ENCODE data around the gene MAG. TPM values are rescaled to one million over a fixed set of nuclear protein-coding genes. Genes with fewer than 3 reads are reported as not detected.

MAG gene
- total and polyA plus RNA-seq, 2 of the 13 experiments (the other 11 are each of a cell fraction or from before 2014, with no cell fraction given), result 0.20 to 1.3 TPM

GRCh38 chr19:35256566-35256965 is 35.4 kb upstream of the MAG start:
- Histone ChIP-seq H3K4me2 (ENCODE audit: low read depth, low read length) (no peak overlapping the region), H3K9ac (ENCODE audit: insufficient read depth, low read depth, low read length) (no peak overlapping the region), H3K36me3 (replicated peaks in 1 of 2; ENCODE audit: control insufficient read depth in 1 of 2, insufficient read depth in 2 of 2, low read length in 2 of 2) (peaks cover 11 to 51% of the 10 kb centered on the region in 2 experiments; a peak in 4 of 5 replicates), H2AFZ (ENCODE audit: low read length) (no peak overlapping the region), H4K20me1 (ENCODE audit: insufficient read depth, low read length) (0 out of 2 replicates have a peak, but pooled peaks cover 3% of the 10 kb centered on the region), H3K9me3 (ENCODE audit: low read length) (no peaks in the 10 kb centered on the region), H3K79me2 (ENCODE audit: insufficient read depth, low read length) (peaks cover under 1% of the 10 kb centered on the region), H3K27ac (ENCODE audit: extremely low read length, insufficient read depth, low read length) (no peak overlapping the region), H3K27me3 (ENCODE audit: control insufficient read depth in 1 of 2, insufficient read depth in 2 of 2, low read length in 2 of 2) (no peaks in the 10 kb centered on the region), H3K4me3 (replicated peaks in 1 of 3; ENCODE audit: insufficient read depth in 1 of 3, low read depth in 2 of 3, low read length in 3 of 3) (no peak overlapping the region), H3K4me1 (ENCODE audit: insufficient read depth, low read length) (peaks cover 38% of the 10 kb centered on the region)
- FAIRE-seq (no peak), DNase-seq (ENCODE audit: low spot score) (no peak), ATAC-seq (no peak)
- intact Hi-C loops (cut with micrococcal nuclease; ENCODE audit: unreplicated experiment), result no loop called here
- BruUV-seq (replicated peaks), result no TSS peak
- TF ChIP-seq, protein P1, sequence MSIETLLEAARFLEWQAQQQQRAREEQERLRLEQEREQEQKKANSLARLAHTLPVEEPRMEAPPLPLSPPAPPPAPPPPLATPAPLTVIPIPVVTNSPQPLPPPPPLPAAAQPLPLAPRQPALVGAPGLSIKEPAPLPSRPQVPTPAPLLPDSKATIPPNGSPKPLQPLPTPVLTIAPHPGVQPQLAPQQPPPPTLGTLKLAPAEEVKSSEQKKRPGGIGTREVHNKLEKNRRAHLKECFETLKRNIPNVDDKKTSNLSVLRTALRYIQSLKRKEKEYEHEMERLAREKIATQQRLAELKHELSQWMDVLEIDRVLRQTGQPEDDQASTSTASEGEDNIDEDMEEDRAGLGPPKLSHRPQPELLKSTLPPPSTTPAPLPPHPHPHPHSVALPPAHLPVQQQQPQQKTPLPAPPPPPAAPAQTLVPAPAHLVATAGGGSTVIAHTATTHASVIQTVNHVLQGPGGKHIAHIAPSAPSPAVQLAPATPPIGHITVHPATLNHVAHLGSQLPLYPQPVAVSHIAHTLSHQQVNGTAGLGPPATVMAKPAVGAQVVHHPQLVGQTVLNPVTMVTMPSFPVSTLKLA (IDR thresholded peaks at IDR 0.05), result 0 out of 2 replicates have a peak, but pooled peaks have one; percentile 10
- TF ChIP-seq NFYB (CRISPR knock-in tag; IDR thresholded peaks at IDR 0.05), result no peak
- in situ Hi-C loops (cut with HindIII; ENCODE audit: extremely low pct_ligation_motif_present, low pct_unique_long_range_greater_than_20kb), result no loop called here
- 90% methylated on average over 2 of the region's 2 CpGs for WGBS (ENCODE audit: low lambda C conversion rate)
- CTCF ChIA-PET (ENCODE audit: low intra/inter-chr PET ratio, low total read pairs), result no interaction called here
- POLR2A ChIA-PET, result interaction anchor here (1.6 kb wide), 1 partner anchor 10 kb away, joined by 3 read pairs; no protein-coding TSS in a partner anchor

- no peak overlapping the region for H3K4me3 ChIP-seq (replicated peaks in 1 of 3; ENCODE audit: insufficient read depth in 1 of 3, low read depth in 2 of 3, low read length in 3 of 3)
- no TSS peak for BruUV-seq (replicated peaks)
- H4K20me1 ChIP-seq (ENCODE audit: insufficient read depth, low read length), result 0 out of 2 replicates have a peak, but pooled peaks cover 3% of the 10 kb centered on the region
- no peak overlapping the region for H3K27ac ChIP-seq (ENCODE audit: extremely low read length, insufficient read depth, low read length)
- peaks cover 37% of the 10 kb centered on the region for H3K4me1 ChIP-seq (ENCODE audit: insufficient read depth, low read length)
- H3K9me3 ChIP-seq (ENCODE audit: low read length), result no peaks in the 10 kb centered on the region
- H3K27me3 ChIP-seq (ENCODE audit: control insufficient read depth in 1 of 2, insufficient read depth in 2 of 2, low read length in 2 of 2), result no peaks in the 10 kb centered on the region
- H3K79me2 ChIP-seq (ENCODE audit: insufficient read depth, low read length), result no peaks in the 10 kb centered on the region
- 94% methylated on average over 8 of the region's 9 CpGs for WGBS (ENCODE audit: low lambda C conversion rate)
- in situ Hi-C loops (cut with HindIII; ENCODE audit: extremely low pct_ligation_motif_present, low pct_unique_long_range_greater_than_20kb) (no loop called here), intact Hi-C loops (cut with micrococcal nuclease; ENCODE audit: unreplicated experiment) (no loop called here)
- DNase-seq (ENCODE audit: low spot score) (no peak), FAIRE-seq (no peak), ATAC-seq (no peak)
- H2AFZ ChIP-seq (ENCODE audit: low read length), result no peak overlapping the region
- POLR2A ChIA-PET, result interaction anchor here (1.6 kb wide), 1 partner anchor 9 kb away, joined by 3 read pairs; no protein-coding TSS in a partner anchor
- H3K4me2 ChIP-seq (ENCODE audit: low read depth, low read length), result no peak overlapping the region
- no peak overlapping the region for H3K9ac ChIP-seq (ENCODE audit: insufficient read depth, low read depth, low read length)
- TF ChIP-seq SPEN (CRISPR knock-in tag; IDR thresholded peaks at IDR 0.05; ENCODE audit: low read depth) (no peak), AGO2 (optimal IDR thresholded peaks at IDR 0.05; ENCODE audit: low read depth, low read length) (peak; percentile 68)
- CTCF ChIA-PET (ENCODE audit: low intra/inter-chr PET ratio, low total read pairs), result no interaction called here
- peaks cover 13 to 57% of the 10 kb centered on the region in 2 experiments; a peak in 4 of 5 replicates for H3K36me3 ChIP-seq (replicated peaks in 1 of 2; ENCODE audit: control insufficient read depth in 1 of 2, insufficient read depth in 2 of 2, low read length in 2 of 2)
These were observed 34.9 kb upstream of the MAG start for GRCh38 chr19:35257113-35257461.
